Right lobe of liver (tissue), 6 donors: ENCODE measurements around the gene MEF2A. TPM values are rescaled to one million over a fixed set of nuclear protein-coding genes. Genes with fewer than 3 reads are reported as not detected.

Experiments
- ATAC-seq, 4 donors: fragments of 200-7000 bp; cut with Tn5 transposase; one replicate each; pipeline ENCODE4 v1.9.1; 2020; ENCODE audit warnings: mild to moderate bottlenecking in 4 of 4, moderate library complexity in 4 of 4
- DNase-seq, 3 donors: peaks; one replicate each; pipeline ENCODE4 v3.0.0-alpha.2; 2020
- H3K27ac ChIP-seq, 3 donors: fragments of 200-600 bp; one replicate each; pipeline ENCODE4 v1.8.0; 2022
- H3K27me3 ChIP-seq, 2 donors: fragments of 200-600 bp; one replicate each; pipeline ENCODE4 v1.8.0; 2022
- H3K36me3 ChIP-seq, 4 donors: fragments of 200-600 bp; sonication (generic) in 1 of 4; one replicate each; pipeline versions ENCODE4 v1.5.1 to v1.8.0; 2017 to 2022; ENCODE audit warnings: control low read depth in 1 of 4
- H3K4me1 ChIP-seq, 4 donors: fragments of 200-600 bp; sonication (generic) in 1 of 4; one replicate each; pipeline versions ENCODE4 v1.5.1 to v1.8.0; 2017 to 2022; ENCODE audit warnings: control low read depth in 1 of 4
- H3K4me3 ChIP-seq, 3 donors: fragments of 200-600 bp; one replicate each; pipeline ENCODE4 v1.8.0; 2022
- H3K9me3 ChIP-seq, 4 donors: fragments of 200-600 bp; sonication (generic) in 1 of 4; one replicate each; pipeline versions ENCODE4 v1.5.1 to v1.8.0; 2017 to 2022; ENCODE audit warnings: control low read depth in 1 of 4
- POLR2A ChIP-seq: fragments of 450-650 bp; IDR thresholded peaks from one replicate; pipeline ENCODE4 v1.6.1; 2017; ENCODE audit warnings: antibody characterized with exemption, mild to moderate bottlenecking
- WGBS: methylation state at CpG from one replicate; pipeline ENCODE4 v1.1.6; 2018; ENCODE audit warnings: low coverage, low lambda C conversion rate; ENCODE audit not compliant: insufficient coverage; ENCODE audit errors: missing lambda C conversion rate; 5-methylcytosine and 5-hydroxymethylcytosine counted together
- intact Hi-C, 2 donors: fragments of 100-400 bp; cut with DNase I; formaldehyde crosslinking; loops; one replicate each; pipeline versions ENCODE4 v1.11.2 to v1.14.1; 2022
- total RNA-seq, 6 experiments: library from RNA; depleted of rRNA in 2 of 6; stranded (reverse); fragments of >200 nt in 2 of 6; fragmentation: NEBNext Ultra II Directional in 3 of 6; extraction: Animal tissue kit (Norgen Biotek cat#: 25700) in 3 of 6; gene quantifications; one replicate each; pipeline versions ENCODE4 v1.1.0 to v1.2.4, GENCODE V29; 2016 to 2023
- TF ChIP-seq, protein P1 (sequence below), 4 donors: fragments of 200-600 bp in 3 of 4; fragments of 450-650 bp in 1 of 4; IDR thresholded peaks; one replicate each; pipeline versions ENCODE4 v1.5.1 to v1.8.0; 2016 to 2022; ENCODE audit warnings: antibody characterized with exemption in 4 of 4, mild to moderate bottlenecking in 2 of 4
- donor health status: DM: no; HTN: yes; CAD: no.
- donor health status: DM: no; HTN: no; CAD: no.
- donor health status: DM: no; HTN: no; CAD: no.
- donor health status: DM: no; HTN: yes; CAD: no.
- donor health status: DM: no; HTN: yes; CAD: no.

Gene MEF2A
- total RNA-seq, 6 experiments from 2014 or later = 20.1 to 35.5 (median 25.4) TPM

DNA sequence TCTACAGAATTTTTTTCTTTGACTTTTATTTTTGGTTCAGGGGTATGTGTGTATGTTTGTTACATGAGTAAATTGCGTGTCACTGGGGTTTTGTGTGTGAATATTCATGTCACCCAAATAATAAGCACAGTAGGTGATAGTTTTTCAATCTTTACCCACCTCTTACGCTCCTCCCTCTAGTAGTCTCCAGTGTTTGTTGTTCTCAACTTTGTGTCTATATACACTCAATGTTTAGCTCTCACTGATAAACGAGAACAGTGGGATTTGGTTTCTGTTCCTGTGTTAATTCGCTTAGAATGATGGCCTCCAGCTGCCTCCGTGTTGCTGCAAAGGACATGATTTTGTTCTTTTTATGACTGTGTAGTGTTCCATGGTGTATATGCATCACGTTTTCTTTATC, 54.4 kb downstream of the MEF2A start:
- peaks cover 0 to 62% (median 10%) of the 10 kb centered on the region in 4 donors for H3K4me1 ChIP-seq
- ATAC-seq = peak; percentile 70 to 95 (median 82)
- H3K27ac ChIP-seq = peak overlapping the region; percentile 45 to 86 (median 75)
- no peak for TF ChIP-seq POLR2A
- TF ChIP-seq, protein P1, sequence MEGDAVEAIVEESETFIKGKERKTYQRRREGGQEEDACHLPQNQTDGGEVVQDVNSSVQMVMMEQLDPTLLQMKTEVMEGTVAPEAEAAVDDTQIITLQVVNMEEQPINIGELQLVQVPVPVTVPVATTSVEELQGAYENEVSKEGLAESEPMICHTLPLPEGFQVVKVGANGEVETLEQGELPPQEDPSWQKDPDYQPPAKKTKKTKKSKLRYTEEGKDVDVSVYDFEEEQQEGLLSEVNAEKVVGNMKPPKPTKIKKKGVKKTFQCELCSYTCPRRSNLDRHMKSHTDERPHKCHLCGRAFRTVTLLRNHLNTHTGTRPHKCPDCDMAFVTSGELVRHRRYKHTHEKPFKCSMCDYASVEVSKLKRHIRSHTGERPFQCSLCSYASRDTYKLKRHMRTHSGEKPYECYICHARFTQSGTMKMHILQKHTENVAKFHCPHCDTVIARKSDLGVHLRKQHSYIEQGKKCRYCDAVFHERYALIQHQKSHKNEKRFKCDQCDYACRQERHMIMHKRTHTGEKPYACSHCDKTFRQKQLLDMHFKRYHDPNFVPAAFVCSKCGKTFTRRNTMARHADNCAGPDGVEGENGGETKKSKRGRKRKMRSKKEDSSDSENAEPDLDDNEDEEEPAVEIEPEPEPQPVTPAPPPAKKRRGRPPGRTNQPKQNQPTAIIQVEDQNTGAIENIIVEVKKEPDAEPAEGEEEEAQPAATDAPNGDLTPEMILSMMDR (IDR thresholded peaks at IDR 0.05) = no peak
- H3K9me3 ChIP-seq = no peaks in the 10 kb centered on the region
- no peaks in the 10 kb centered on the region for H3K36me3 ChIP-seq
- H3K4me3 ChIP-seq = peak overlapping the region in 2 of 3 donors; percentile 3 to 4
- no peaks in the 10 kb centered on the region for H3K27me3 ChIP-seq
- no peak for DNase-seq
- WGBS = 33% methylated on average over 6 of the region's 6 CpGs
- intact Hi-C loops = no loop called here

GRCh38 chr15:99621767-99622166, 56.0 kb downstream of the MEF2A start:
- peaks cover 0 to 51% (median 4%) of the 10 kb centered on the region in 4 donors for H3K4me1 ChIP-seq
- intact Hi-C loops = no loop called here
- no peaks in the 10 kb centered on the region for H3K27me3 ChIP-seq
- peak overlapping the region; percentile 45 to 86 (median 75) for H3K27ac ChIP-seq
- ATAC-seq = peak; percentile 26 to 61 (median 37)
- no peaks in the 10 kb centered on the region for H3K9me3 ChIP-seq
- TF ChIP-seq, protein P1 (IDR thresholded peaks at IDR 0.05) = no peak
- no peak for TF ChIP-seq POLR2A
- DNase-seq = no peak
- H3K36me3 ChIP-seq = no peaks in the 10 kb centered on the region
- no peak overlapping the region for H3K4me3 ChIP-seq

GRCh38 chr15:99628374-99629001, 62.7 kb downstream of the MEF2A start:
- Histone ChIP-seq H3K36me3 (no peaks in the 10 kb centered on the region), H3K27me3 (no peaks in the 10 kb centered on the region), H3K4me1 (peaks cover 0 to 59% (median 18%) of the 10 kb centered on the region in 4 donors), H3K4me3 (peak overlapping the region in 1 of 3 donors; percentile 4), H3K9me3 (no peaks in the 10 kb centered on the region), H3K27ac (peak overlapping the region; percentile 9 to 77 (median 68))
- ATAC-seq (peak; percentile 74 to 90 (median 78)), DNase-seq (no peak)
- intact Hi-C loops = no loop called here
- TF ChIP-seq, protein P1 (IDR thresholded peaks at IDR 0.05) = no peak
- TF ChIP-seq POLR2A = no peak

GRCh38 chr15:99630607-99631131, 64.9 kb downstream of the MEF2A start:
- H3K4me1 ChIP-seq = peaks cover 0 to 59% (median 18%) of the 10 kb centered on the region in 4 donors
- intact Hi-C loops = no loop called here

More at GRCh38 chr15:99630607-99631131, 64.9 kb downstream of the MEF2A start:
- ATAC-seq = peak; percentile 17 to 46 (median 32)
- H3K27ac ChIP-seq = peak overlapping the region; percentile 1 to 77 (median 68)
- DNase-seq = no peak
- no peaks in the 10 kb centered on the region for H3K27me3 ChIP-seq
- no peaks in the 10 kb centered on the region for H3K9me3 ChIP-seq
- no peak for TF ChIP-seq POLR2A
- TF ChIP-seq, protein P1 (IDR thresholded peaks at IDR 0.05) = no peak
- WGBS = 42% methylated on average over 7 of the region's 7 CpGs
- no peak overlapping the region for H3K4me3 ChIP-seq
- H3K36me3 ChIP-seq = no peaks in the 10 kb centered on the region
